GM18526 (cell line): Measurements from ENCODE around the gene TXLNG.

ENCODE experiments used
- POLR2A ChIP-seq: IDR thresholded peaks from 3 replicates; pipeline ENCODE4 v1.6.1; 2011; ENCODE audit not compliant: insufficient read length; ENCODE audit errors: extremely low read depth

The TXLNG gene

DNA sequence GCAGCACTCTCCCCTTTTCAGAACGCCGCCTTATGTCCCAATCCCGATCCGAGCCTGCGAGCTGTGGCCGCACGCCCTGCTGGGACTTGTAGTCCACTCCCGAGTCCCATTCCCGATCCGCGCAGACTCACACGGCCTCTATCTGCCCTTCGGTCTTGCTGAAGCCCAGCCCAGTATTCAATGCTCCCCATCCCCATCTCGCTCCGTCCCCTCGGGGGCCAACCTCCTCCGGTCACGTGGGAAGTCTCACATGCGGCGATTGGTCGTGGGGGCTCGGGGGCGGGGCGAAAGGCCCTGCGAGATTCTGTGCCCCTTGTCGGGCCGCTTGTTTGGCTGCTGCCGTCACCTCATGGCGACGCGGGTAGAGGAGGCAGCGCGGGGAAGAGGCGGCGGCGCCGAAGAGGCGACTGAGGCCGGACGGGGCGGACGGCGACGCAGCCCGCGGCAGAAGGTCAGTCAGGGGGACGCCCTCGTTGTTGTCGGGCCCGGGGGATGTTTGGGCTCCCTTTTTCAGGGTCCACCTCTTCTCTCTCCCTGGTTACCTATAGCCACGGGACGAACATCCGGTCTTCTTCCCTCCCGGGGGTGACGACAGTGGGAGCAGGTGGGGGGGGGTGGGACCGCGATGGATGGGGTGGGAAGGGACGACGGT is at the start of gene TXLNG:
TXLNG (plus strand) TSS at position 328 of the 652 bp plus-strand sequence; CDS start at position 350, 22 bp downstream.
- TF ChIP-seq POLR2A, result peak; percentile 89

DNA sequence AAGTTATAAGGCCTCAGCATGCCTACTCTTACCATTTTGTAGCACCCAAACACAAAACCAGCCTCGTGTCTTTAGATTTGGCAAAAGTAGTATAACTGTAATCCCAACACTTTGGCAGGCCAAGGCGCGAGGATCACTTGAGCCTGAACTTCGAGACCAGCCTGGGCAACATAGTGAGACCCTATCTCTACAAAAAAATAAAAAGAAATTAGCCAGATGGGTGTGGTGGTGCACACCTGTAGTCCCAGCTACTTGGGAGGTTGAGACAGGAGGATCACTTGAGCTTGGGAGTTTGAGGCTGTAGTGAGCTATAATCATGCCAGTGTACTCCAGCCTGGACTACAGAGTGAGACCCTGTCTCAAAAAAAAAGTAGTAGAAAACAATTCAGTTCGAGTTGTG is 49.2 kb upstream of the TXLNG start:
- TF ChIP-seq POLR2A, result no peak

DNA sequence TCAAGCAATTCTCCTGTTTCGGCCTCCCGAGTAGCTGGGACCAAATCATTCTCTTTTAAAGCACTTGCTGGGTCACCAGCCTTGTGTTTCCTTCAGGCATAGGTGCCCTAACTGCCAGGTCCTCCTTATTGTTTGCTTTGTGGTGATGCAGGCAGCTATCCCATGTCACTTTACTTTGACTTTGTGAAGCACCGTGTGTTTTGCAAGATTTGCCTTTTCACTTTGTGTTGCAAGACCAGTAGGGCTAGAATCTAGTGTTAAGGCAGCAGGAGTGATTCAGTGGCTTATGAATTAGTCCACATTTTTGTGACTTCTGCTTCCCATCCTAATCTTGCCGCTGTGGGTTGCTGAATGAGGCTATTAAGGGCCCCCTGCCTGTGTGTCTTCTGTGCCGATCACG is 46.7 kb upstream of the TXLNG start:
- no peak for TF ChIP-seq POLR2A

DNA sequence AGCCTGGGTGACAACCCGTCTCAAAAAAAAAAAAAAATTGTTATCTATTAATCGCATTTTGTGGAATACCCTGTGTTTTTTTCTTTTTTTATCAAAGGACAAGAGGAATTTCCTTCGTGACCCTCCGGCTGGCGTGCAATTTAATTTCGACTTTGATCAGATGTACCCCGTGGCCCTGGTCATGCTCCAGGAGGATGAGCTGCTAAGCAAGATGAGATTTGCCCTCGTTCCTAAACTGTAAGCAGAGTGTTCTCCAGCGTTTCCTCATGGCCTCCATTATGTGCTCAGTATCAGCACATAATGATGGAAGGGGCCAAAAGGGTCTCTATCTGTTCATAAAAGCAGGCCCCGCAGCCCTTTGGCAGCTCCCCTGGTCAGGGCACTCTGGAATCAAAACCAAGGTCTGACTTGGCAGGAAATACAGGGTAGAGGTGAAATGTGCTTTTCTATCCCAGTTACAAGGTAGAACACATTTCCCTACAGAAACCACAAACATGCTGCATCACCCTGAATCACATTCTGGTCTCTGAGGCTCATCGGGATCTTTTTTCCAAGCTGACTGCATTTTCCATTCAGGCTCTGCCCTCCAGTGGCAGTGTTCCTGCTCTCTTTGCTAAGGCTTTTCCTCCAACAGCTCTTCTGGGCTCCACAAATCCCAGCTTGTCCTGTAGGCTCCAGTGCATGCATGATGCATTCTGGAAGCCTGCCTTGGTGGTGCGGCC is 42.5 kb upstream of the TXLNG start:
- no peak for TF ChIP-seq POLR2A

DNA sequence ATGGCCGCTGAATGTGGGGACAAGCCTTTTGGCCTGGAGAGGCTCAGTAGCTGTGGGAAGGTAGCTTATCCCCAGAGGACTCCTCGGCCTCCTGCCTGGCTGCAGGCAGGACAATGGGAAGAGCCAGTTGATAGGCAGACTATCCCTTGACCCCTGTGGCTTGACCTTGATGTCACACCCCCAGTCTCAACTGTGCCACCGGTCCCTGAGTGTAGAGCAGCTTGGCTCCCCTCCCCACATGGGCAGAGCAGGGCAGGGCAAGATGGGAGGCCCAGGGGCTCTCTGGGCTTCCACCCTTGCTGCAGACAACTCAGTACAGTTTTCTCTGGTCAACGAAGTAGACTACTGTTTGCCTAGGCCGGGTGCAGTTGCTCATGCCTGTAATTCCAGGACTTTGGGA is 41.2 kb upstream of the TXLNG start:
- TF ChIP-seq POLR2A, result no peak

DNA sequence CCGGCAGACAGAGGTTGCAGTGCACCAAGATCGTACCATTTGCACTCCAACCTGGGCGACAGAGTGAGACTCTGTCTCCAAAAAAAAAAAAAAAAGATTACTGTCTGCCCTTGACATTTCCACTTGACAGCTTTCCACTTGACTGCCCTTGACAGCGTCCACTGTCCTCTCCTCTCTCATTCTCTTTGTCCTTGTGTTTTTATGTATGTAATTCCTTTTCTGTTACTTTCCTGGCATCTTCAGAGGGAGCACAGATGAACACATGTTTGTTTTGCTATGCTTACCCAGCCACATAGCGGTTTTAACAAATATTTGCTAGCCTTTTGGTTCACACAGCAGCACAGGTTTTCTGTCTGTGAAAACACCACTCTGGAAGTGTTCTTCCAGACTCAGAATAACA is 40.6 kb upstream of the TXLNG start:
- TF ChIP-seq POLR2A, result no peak

DNA sequence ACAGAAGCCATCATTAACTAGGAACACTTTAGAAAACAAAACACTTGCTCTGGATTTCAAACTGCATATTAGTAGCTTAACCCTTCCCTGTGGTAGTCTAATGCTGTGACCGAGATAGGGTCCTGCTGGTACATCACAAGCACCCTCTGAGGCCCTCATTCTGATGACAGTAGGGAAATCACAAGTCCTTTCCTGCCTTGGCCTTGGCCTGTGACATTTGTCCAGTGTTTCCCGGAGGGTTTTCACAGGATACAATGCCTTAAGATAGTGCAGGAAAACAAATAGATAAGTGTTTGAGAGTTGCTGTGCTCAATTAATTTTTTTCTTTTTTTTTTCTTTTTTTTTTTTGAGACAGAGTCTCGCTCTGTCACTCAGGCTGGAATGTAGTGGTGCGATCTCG is 37.8 kb upstream of the TXLNG start:
- no peak for TF ChIP-seq POLR2A

DNA sequence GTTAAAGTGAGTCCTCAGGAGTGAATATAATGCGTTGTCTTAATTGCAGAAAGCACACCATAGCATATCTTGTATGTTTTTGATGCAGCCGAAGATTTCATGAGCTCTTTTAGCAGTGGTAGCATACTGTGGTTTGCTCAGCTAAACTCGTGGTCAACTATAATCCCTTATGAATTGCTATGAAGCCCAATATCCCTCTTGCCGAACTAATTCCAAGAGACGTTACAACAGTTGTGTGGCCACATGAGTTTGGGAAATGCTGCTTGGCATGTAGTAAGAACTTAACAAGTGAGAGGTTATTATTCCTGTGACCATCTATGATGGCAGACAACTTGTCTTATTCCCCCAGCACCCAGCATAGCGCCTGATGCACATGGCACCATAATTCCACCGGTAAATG is 36.1 kb upstream of the TXLNG start:
- TF ChIP-seq POLR2A, result no peak

DNA sequence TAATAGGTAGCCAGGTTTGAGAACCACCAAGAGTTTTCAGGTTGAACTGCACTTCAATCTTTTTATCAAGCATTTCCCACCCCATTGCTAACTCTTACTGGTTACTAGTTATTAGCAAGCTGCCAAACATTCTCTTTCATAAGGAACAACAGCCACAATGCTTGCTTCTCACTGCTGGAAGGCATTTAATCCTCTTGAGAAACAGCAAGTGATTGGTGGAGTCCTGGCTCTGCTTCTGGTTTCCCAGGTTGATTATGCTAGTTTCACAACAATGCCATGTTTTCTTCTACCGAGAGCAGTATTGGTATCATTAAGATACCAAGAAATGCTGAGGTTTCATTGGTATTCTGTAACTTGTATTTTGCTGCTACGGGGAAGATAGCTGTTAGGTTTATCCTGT is 32.2 kb upstream of the TXLNG start:
- TF ChIP-seq POLR2A, result no peak

DNA sequence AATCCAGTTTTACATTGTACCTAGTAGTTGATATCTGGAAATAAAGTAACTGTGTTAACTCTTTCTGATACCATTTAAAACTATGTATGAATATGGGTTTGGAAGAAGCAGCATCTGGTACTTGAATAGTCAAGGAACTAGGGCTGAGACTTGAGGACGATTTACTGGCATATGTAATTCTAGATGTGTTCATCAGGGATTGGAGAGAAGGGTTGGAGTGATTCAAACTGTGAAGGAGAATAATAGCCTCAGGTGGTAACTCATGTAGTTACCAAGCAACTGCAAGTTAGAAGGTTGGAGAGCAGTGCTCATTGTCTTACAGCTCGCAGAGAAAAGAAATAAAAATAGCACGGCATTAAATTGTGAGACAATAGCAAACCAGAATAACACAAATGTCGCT is 29.5 kb upstream of the TXLNG start:
- TF ChIP-seq POLR2A, result no peak

DNA sequence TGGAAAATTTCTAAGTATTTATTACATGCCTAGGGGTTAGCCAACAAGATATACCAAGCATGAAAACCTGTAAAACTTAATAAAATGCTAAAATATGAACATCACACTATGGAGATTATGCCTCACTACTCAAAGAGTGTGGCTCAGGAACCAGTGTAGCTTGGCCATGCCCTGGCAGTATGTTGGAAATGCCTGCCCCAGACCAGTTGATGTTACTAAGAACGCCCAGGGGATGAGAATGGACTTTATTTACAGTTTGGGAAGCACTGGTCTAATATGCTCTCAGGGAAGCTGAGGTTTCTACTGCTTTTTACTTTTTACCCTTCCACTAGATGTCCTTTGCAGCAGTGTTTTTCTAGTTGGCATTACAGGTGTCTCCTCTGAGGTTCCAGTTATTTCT is 23.7 kb upstream of the TXLNG start:
- no peak for TF ChIP-seq POLR2A

DNA sequence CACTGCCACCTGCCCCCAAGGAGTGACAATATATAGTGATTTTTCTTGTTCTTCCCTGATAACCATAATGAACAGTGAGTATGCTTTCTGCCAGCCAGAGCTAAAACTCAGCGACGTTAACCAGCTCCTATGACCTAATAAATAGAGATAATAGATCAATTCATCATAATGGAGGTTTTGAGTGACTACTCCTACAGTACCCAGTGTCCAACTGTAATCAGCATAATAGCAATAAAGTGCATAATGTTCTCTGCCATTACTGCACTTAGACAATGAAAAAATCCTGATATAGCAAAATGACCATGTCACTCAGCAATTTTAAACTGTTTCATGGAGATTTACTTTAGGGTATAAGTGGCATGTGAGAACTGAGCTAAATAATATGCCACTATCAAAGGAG is 20.7 kb upstream of the TXLNG start:
- TF ChIP-seq POLR2A, result no peak

DNA sequence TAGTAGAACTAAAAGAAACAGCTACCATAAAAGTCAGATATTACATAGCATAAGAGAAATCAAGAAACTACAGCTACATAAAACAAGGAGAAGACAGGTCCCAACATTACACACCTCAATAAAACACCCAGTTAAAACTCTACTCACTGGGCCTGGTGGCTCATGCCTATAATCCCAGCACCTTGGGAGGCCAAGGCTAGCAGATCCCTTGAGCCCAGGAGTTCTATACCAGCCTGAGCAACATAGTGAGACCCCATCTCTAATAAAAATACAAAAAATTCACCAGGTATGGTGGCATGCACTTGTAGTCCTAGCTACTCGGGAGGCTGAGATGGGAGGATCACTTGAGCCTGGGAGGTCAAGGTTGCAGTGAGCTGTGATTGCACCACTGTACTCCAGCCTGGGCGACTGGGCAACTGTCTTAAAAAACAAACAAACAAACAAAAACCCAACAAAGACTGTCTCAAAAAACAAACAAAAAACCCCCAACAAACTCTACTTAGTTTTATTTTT is 15.2 kb upstream of the TXLNG start:
- TF ChIP-seq POLR2A, result no peak

DNA sequence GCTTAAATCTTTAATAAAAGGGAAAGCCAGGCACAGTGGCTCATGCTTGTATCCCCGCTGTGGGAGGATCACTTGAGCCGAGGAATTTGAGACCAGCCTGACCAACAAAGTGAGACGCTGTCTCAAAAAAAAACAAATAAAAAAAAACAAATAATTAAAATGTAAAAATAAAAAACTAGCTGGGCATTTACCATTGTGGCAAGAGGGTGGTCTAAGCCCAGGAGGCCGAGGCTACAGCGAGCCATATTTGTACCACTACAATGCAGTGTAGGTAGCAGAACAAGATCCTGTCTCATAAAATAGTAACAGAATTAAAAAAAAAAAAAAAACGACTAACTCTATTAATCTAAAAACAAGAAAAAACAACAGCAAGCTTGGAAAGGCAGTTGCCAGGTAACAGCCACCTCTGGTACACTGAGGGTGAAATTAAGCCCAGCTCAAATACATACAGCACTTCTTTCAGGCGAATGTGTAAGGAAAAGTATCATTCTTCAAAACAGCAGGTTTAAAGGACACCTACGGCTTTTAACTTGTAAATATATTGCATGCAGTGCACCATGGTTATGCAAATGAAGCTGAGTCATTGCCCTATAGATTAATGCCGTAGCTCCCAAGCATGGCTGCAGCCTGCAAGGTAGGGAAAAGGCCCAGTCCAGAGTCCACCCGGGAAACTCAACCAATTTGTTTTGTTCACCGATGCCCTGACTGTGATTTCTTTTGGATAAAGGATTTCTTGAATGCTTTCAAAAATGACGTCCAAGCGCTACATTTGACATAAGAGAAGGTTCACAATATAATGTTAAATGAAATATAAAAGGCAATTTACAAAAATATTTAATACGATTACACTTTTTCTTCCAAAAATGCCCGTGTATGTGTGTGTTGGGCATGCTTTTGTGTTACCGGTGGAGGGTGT is 14.5 kb upstream of the TXLNG start:
- TF ChIP-seq POLR2A, result peak; percentile 49

DNA sequence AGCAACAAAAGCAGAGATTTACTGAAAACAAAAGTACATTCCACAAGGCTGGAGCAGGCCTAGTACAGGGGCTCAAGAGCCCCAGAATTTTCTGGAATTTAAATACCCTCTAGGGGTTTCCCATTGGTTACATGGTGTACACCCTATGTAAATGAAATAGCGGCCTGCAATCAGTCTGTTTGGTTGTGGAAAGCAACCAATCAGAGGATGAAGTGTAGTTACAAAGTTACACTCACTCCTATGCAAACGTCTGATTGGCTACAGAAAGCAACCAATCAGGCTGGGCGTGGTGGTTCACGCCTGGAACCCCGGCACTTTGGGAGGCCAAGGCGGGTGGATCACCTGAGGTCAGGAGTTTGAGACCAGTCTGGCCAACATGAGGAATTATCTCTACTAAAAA is 13.8 kb upstream of the TXLNG start:
- no peak for TF ChIP-seq POLR2A

DNA sequence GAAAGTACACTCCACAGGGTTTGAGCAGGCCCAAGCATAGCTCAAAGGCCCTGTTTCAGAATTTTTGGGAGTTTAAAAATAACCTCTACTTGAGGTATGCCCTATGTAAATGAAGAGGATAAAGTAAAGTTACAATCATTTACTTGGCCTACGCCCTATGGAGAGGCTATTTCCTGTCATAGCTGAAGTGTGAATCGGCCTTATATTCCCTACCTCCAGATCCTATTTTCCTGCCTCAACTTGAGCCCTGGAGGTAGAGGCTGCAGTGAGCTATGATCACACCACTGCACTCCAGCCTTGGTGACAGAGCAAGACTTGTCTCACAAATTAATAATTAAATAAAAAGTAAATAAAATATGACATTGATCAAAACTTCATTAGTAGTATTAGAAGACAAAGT is 11.5 kb upstream of the TXLNG start:
- TF ChIP-seq POLR2A, result no peak
